ENCODE measurements around the gene CCDC167.

DNA sequence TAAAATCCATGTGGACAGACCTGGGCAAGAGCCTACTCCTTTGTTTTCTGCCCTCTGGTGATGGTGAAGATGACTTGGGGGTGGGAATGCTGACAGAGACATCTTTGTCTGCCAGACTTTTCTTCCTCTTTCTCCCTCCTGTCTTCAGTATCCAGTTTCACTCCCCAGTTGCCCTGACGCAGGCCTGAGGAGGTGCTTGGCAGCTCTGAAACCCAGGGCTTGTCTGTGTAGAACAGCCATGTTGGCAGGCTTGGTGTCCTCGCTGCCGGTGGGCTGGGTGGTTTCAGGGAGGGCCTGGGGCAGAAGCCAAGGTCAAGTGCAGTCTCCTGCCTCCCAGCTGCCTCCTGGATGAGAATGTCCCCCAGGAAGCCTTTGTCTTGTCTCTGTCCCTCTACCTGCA lies 22.5 kb downstream of the CCDC167 start:
- TF ChIP-seq POLR2A (IDR thresholded peaks at IDR 0.05; ENCODE audit: low read length) (no peak), GATA1 (IDR thresholded peaks at IDR 0.05; ENCODE audit: low read depth, low read length) (no peak)

Measured in erythroblast (primary cell).